Measurements from ENCODE around the gene SLC6A6. TPM values are rescaled to one million over a fixed set of nuclear protein-coding genes. Genes with fewer than 3 reads are reported as not detected.

SLC6A6 gene
- total and polyA plus RNA-seq, 12 donors: 10.6 to 197 (median 85.6) TPM

GRCh38 chr3:14507305-14507741 is 104.9 kb downstream of the SLC6A6 start:
- intact Hi-C loops (cut with DNase I): loop anchor here (5.0 to 10.0 kb wide), 2 partner anchors 45 to 417 kb away; no protein-coding TSS in a partner anchor
- TF ChIP-seq POLR2A (IDR thresholded peaks at IDR 0.05): no peak
- no peak for TF ChIP-seq CTCF (IDR thresholded peaks at IDR 0.05)
- 74 to 87% (median 81%) methylated on average over 4 to 13 of the region's 13 CpGs for WGBS, 4 donors
- Histone ChIP-seq H3K4me1 (replicated peaks in 1 of 2) (no peaks in the 10 kb centered on the region), H3K4me3 (no peak overlapping the region), H3K36me3 (replicated peaks in 1 of 2) (no peaks in the 10 kb centered on the region), H3K27ac (no peak overlapping the region), H3K27me3 (peaks cover 6% of the 10 kb centered on the region), H3K9me3 (replicated peaks in 1 of 3) (peaks cover 0 to 7% (median 0%) of the 10 kb centered on the region in 3 donors)
- no peak for DNase-seq

- Histone ChIP-seq H3K36me3 (replicated peaks in 1 of 2) (no peaks in the 10 kb centered on the region), H3K27ac (no peak overlapping the region), H3K9me3 (replicated peaks in 1 of 3) (peaks cover 0 to under 1% (median 0%) of the 10 kb centered on the region in 3 donors), H3K4me3 (no peak overlapping the region), H3K4me1 (replicated peaks in 1 of 2) (no peaks in the 10 kb centered on the region), H3K27me3 (peaks cover 6% of the 10 kb centered on the region)
- no peak for DNase-seq
- no peak for TF ChIP-seq POLR2A (IDR thresholded peaks at IDR 0.05)
- TF ChIP-seq CTCF (IDR thresholded peaks at IDR 0.05): no peak
- WGBS, 4 donors: 64 to 77% (median 72%) methylated on average over 5 to 6 of the region's 6 CpGs
- intact Hi-C loops (cut with DNase I): loop anchor here (5.0 to 10.0 kb wide), 2 partner anchors 44 to 417 kb away; no protein-coding TSS in a partner anchor
Observed at GRCh38 chr3:14507757-14508504, 105.5 kb downstream of the SLC6A6 start.

GRCh38 chr3:14508505-14508819 is 106.1 kb downstream of the SLC6A6 start:
- Histone ChIP-seq H3K9me3 (replicated peaks in 1 of 3) (no peaks in the 10 kb centered on the region), H3K27ac (no peak overlapping the region), H3K4me3 (no peak overlapping the region), H3K4me1 (replicated peaks in 1 of 2) (no peaks in the 10 kb centered on the region), H3K36me3 (replicated peaks in 1 of 2) (no peaks in the 10 kb centered on the region), H3K27me3 (peaks cover 6% of the 10 kb centered on the region)
- intact Hi-C loops (cut with DNase I): loop anchor here (5.0 to 10.0 kb wide), 2 partner anchors 44 to 416 kb away; no protein-coding TSS in a partner anchor
- 32 to 51% (median 38%) methylated on average over 3 of the region's 3 CpGs for WGBS, 4 donors
- DNase-seq: no peak
- no peak for TF ChIP-seq POLR2A (IDR thresholded peaks at IDR 0.05)
- no peak for TF ChIP-seq CTCF (IDR thresholded peaks at IDR 0.05)

GRCh38 chr3:14508966-14509795 is 106.8 kb downstream of the SLC6A6 start:
- Histone ChIP-seq H3K36me3 (replicated peaks in 1 of 2) (no peaks in the 10 kb centered on the region), H3K27ac (no peak overlapping the region), H3K4me1 (replicated peaks in 1 of 2) (no peaks in the 10 kb centered on the region), H3K27me3 (peaks cover 6% of the 10 kb centered on the region), H3K4me3 (no peak overlapping the region), H3K9me3 (replicated peaks in 1 of 3) (no peaks in the 10 kb centered on the region)
- intact Hi-C loops (cut with DNase I): loop anchor here (5.0 to 10.0 kb wide), 2 partner anchors 43 to 416 kb away; no protein-coding TSS in a partner anchor
- TF ChIP-seq CTCF (IDR thresholded peaks at IDR 0.05) (peak; percentile 62 to 96 (median 78)), POLR2A (IDR thresholded peaks at IDR 0.05) (no peak)
- DNase-seq: peak; percentile 28 to 81 (median 64)
- WGBS, 4 donors: 22 to 64% (median 31%) methylated on average over 4 to 22 of the region's 22 CpGs
